GM13976 (cell line): ENCODE measurements around the gene ANKRD27.

Experiments used
- DNase-seq: peaks from one replicate; pipeline ENCODE4 v3.0.0; 2012; ENCODE audit warnings: low spot score
- in situ Hi-C: fragments of 300-500 bp; cut with MboI; formaldehyde crosslinking; loops from one replicate; pipeline ENCODE4 v1.12.0; 2022; ENCODE audit warnings: low sequenced_read_pairs, mixed read lengths, inconsistent platforms; ENCODE audit not compliant: unreplicated experiment
- TF ChIP-seq, protein P1 (sequence below): IDR thresholded peaks from 2 replicates; pipeline ENCODE4 v1.5.1; 2012; ENCODE audit warnings: borderline replicate concordance, mild to moderate bottlenecking; ENCODE audit not compliant: insufficient read depth; ENCODE audit errors: extremely low read depth, missing control alignments, control extremely low read depth

ANKRD27 gene

DNA sequence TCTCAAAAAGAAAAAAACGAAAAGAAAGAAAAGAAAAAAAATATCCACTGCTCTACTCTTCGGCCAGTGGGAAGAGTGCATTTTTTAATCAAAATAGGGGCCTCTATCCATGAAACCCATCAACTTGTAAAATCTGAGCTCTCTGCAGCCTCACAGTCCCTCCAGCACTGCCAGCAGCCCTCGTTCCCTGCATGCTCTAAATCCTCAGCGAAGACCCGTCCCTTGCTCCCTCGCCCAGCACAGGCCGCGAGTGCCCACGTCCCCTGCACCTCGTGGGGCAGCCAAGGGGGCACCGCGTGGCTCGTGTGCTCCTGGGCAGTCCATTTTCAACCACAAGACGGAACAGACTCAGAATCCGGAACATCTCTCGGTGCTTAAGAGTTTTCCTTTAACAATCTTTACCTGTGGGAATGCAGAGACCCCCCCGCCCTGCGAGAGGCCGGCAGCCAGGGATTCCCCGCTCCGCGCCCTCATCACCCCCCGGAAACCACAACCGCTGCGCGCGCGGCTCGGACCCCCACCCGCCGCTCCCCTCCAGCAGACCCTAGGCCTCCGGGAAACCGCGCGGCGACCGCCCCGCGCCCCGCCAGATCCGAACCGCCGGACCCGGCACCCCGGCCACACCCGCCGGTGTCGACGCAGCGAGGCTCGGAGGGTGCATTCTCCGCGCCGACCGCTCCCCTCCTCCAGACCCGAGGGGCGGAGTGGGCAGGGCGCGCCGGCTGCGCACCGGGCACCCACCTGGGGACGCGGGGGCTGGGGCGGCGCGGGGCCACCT, 638 bp downstream of the ANKRD27 start:
- in situ Hi-C loops = no loop called here
- DNase-seq = no peak

DNA sequence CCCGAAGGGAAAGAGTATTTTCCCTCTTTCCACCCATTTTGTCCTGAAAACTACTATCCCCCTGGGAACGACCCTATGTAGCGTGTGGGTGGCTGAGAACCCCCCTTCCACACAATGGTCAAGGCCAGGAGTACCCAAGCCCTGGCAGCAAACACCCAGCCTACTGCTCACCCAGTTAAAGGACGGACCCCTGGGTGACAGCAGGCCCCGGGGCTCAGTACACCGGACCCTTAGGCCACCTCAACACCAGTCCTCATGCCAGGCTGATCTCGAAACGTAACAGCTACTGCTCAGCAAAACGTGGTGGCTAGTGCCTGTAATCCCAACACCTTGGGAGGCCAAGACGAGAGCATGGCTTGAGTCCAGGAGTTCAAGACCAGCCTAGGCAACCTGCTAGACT, 1.4 kb downstream of the ANKRD27 start:
- in situ Hi-C loops = no loop called here
- TF ChIP-seq, protein P1, sequence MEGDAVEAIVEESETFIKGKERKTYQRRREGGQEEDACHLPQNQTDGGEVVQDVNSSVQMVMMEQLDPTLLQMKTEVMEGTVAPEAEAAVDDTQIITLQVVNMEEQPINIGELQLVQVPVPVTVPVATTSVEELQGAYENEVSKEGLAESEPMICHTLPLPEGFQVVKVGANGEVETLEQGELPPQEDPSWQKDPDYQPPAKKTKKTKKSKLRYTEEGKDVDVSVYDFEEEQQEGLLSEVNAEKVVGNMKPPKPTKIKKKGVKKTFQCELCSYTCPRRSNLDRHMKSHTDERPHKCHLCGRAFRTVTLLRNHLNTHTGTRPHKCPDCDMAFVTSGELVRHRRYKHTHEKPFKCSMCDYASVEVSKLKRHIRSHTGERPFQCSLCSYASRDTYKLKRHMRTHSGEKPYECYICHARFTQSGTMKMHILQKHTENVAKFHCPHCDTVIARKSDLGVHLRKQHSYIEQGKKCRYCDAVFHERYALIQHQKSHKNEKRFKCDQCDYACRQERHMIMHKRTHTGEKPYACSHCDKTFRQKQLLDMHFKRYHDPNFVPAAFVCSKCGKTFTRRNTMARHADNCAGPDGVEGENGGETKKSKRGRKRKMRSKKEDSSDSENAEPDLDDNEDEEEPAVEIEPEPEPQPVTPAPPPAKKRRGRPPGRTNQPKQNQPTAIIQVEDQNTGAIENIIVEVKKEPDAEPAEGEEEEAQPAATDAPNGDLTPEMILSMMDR = no peak
- no peak for DNase-seq

More for the DNA sequence above, 638 bp downstream of the ANKRD27 start:
- TF ChIP-seq, protein P1 = no peak

DNA sequence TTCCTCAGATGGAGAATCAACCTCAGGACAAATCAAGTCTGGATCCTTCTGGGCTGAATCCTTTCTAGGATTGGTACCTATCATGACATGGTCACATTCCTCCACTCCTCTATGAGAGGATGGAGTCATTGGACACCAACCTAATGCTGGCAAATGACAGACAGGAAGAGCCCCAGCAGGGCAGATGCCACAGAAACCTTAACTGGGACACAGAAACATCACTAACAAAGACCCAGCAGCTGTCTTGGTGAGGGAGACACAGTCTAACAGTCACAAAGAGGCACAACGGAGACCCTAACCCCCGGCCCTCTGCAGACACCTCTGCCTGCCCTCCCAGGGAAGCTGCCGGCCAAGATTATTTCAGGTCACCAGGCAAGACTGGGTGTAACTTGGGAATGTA, 2.1 kb downstream of the ANKRD27 start:
- no peak for DNase-seq
- in situ Hi-C loops = no loop called here
- TF ChIP-seq, protein P1 = no peak

DNA sequence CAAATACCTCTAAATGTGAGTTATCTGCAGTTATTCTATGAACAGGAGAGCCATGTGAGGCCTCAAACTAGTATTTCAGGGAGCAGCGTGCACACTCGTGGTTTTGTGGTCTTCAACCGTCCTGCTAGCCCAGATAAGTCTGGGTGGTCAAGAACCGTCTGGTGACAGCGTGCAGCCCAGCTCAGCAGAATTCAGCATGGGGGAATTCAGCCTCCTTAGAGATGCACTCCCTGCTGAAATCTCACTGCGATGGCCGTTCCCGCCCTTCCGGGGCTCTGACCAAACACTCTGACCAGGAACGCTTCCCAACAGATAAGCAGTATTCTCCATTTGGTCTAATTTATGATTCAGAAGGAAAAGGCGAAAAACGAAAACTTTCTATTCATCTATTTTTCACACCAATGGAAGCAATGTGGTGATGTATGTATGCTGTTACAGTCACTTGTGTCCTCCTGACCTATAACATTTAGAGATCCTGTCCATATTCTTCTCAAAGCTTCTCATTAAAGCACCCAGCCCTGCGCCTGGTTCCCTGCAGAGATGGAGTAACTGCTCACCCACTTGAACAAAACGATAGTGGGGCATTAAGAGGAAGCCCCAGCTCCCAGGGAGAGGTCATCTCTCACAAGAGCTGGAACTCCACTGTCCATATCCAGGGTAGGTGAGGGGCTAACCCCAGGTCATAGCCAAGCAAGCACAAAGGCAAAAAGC, 2.9 kb downstream of the ANKRD27 start:
- DNase-seq = no peak
- TF ChIP-seq, protein P1 = no peak
- in situ Hi-C loops = no loop called here

DNA sequence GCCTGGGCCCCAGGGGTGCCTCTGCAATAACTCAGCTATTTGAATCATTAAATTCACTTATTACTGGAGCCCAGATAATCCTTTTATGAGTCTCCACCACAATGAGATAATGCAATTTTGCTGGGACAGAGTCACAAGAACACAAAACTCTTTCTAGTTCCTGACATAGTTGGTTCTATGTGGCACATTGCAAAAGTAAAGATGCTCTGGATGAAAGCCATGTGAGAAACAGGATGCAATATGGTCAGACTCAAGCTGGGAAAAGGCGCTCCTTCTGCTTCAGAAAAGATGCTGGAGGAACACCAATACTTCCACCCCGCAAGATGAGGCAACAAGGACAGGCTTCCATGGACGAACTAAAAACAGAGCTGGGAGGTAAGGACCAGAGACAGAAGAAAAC, 5.7 kb downstream of the ANKRD27 start:
- no peak for DNase-seq
- in situ Hi-C loops = no loop called here
- TF ChIP-seq, protein P1 = no peak

DNA sequence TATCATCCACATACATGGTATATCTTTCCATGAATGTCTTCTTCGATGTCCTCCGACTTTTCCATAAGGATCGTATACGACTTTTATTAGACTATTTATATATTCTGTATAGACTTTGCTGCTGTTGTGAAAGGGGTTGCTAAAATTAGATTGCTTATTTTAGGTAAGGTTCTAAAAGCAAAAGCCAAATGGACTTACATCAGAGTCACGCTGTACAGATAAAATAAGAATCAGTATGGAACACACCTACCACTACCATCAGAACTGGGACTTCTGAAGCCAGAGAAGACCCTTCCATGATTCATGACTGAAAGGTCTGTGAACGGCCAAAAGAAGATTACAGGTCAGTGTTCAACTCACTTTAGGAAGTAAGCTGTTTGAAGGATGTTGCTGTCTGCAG, 8.9 kb downstream of the ANKRD27 start:
- in situ Hi-C loops = no loop called here
- no peak for DNase-seq
- TF ChIP-seq, protein P1 = no peak
